ENCODE data around the gene HNRNPAB. TPM values are rescaled to one million over a fixed set of nuclear protein-coding genes. Genes with fewer than 3 reads are reported as not detected.

The HNRNPAB gene
- total RNA-seq, 1 experiment from 2014 or later, result 364 TPM

DNA sequence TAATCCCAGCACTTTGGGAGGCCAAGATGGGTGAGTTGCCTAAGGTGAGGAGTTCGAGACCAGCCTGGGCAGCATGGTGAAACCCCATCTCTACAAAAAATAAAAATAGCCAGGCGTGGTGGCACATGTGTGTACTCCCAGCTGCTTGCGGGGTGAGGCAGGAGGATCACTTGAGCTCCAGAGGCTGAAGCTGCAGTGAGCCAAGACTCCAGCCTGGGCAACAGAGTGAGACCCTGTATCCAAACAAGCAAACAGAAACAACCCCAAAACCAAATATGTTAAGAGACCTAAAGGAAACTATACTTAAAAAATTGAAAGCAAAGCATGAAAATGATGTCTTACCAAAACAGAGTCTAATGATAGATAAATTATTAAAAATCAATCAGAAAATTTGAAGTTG lies 12.4 kb downstream of the HNRNPAB start:
- no peaks in the 10 kb centered on the region for H3K27me3 Mint-ChIP-seq (ENCODE audit: insufficient read depth, unreplicated experiment)
- peaks cover 10% of the 10 kb centered on the region for H3K4me1 Mint-ChIP-seq (ENCODE audit: insufficient read depth, unreplicated experiment)
- TF ChIP-seq, protein P1, sequence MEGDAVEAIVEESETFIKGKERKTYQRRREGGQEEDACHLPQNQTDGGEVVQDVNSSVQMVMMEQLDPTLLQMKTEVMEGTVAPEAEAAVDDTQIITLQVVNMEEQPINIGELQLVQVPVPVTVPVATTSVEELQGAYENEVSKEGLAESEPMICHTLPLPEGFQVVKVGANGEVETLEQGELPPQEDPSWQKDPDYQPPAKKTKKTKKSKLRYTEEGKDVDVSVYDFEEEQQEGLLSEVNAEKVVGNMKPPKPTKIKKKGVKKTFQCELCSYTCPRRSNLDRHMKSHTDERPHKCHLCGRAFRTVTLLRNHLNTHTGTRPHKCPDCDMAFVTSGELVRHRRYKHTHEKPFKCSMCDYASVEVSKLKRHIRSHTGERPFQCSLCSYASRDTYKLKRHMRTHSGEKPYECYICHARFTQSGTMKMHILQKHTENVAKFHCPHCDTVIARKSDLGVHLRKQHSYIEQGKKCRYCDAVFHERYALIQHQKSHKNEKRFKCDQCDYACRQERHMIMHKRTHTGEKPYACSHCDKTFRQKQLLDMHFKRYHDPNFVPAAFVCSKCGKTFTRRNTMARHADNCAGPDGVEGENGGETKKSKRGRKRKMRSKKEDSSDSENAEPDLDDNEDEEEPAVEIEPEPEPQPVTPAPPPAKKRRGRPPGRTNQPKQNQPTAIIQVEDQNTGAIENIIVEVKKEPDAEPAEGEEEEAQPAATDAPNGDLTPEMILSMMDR (IDR thresholded peaks at IDR 0.05; ENCODE audit: unreplicated experiment), result no peak
- ChIA-PET CTCF (interaction anchor here (0.5 to 0.7 kb wide), 2 partner anchors 141 to 240 kb away, joined by 3 to 4 read pairs; no protein-coding TSS in a partner anchor), POLR2A (interaction anchor here (0.7 to 4.3 kb wide), 6 partner anchors 9 to 51 kb away, joined by 3 to 20 read pairs (median 8); partner anchors contain the start of genes HNRNPAB and PHYKPL)
- BruUV-seq (replicated peaks), result no TSS peak
- intact Hi-C loops (cut with micrococcal nuclease), result no loop called here
- H3K4me3 Mint-ChIP-seq (ENCODE audit: unreplicated experiment), result no peak overlapping the region
- no peaks in the 10 kb centered on the region for H3K9me3 Mint-ChIP-seq (ENCODE audit: unreplicated experiment)
- H3K27ac Mint-ChIP-seq (ENCODE audit: low read depth, unreplicated experiment), result no peak overlapping the region
- no peak for DNase-seq (ENCODE audit: unreplicated experiment)
- H3K36me3 Mint-ChIP-seq (ENCODE audit: insufficient read depth, unreplicated experiment), result peaks cover 81% of the 10 kb centered on the region

DNA sequence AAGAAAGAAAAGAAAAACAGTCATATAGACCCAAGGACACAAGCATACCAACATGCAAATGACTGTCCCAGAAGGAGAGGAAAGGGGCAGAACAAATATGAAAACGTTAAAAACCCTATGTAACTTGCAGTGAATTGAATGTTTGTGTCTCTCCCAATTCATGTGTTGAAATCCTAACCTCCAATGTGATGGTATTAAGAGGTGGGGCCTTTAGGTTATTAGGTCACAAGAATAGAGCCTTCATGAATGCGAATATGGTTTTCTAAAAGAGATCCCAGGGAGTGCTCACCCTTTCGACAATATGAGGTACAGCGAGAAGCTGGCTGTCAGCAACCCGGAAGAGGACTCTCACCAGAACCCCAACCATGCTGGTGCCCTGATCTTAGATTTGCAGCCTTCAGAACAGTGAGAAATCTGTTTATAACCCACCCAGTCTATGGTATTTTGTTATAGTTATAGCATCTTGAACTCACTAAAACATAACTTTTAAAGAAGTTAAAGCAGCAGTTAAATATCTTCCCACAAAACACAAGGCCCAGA lies 14.0 kb downstream of the HNRNPAB start:
- no peak for DNase-seq (ENCODE audit: unreplicated experiment)
- BruUV-seq (replicated peaks), result no TSS peak
- H3K4me1 Mint-ChIP-seq (ENCODE audit: insufficient read depth, unreplicated experiment), result peaks cover 11% of the 10 kb centered on the region
- no peak overlapping the region for H3K4me3 Mint-ChIP-seq (ENCODE audit: unreplicated experiment)
- no peak overlapping the region for H3K27ac Mint-ChIP-seq (ENCODE audit: low read depth, unreplicated experiment)
- ChIA-PET CTCF (no interaction called here), POLR2A (interaction anchor here (0.8 kb wide), 1 partner anchor 26 kb away, joined by 3 read pairs; no protein-coding TSS in a partner anchor)
- H3K27me3 Mint-ChIP-seq (ENCODE audit: insufficient read depth, unreplicated experiment), result no peaks in the 10 kb centered on the region
- TF ChIP-seq, protein P1 (IDR thresholded peaks at IDR 0.05; ENCODE audit: unreplicated experiment), result no peak
- H3K9me3 Mint-ChIP-seq (ENCODE audit: unreplicated experiment), result no peaks in the 10 kb centered on the region
- peaks cover 65% of the 10 kb centered on the region for H3K36me3 Mint-ChIP-seq (ENCODE audit: insufficient read depth, unreplicated experiment)
- intact Hi-C loops (cut with micrococcal nuclease), result no loop called here

DNA sequence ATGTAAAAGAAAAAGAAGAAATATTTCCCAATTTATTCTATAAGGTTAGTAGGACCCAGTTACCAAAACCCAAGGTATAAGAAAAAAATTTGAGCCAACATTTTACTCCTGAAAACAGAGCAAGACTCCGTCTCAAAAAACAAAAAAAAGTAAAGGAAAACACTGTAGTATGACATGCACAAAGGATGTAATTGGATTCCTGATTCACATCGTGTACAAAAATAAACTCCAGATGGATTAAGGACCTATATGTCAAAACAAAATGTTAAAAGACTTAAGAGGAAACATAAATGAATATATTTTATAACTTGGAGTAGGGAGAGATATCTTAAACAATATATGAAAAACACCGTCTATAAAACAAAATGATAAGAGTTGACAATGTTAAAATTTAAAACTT lies 14.5 kb downstream of the HNRNPAB start:
- no peak overlapping the region for H3K27ac Mint-ChIP-seq (ENCODE audit: low read depth, unreplicated experiment)
- TF ChIP-seq, protein P1 (IDR thresholded peaks at IDR 0.05; ENCODE audit: unreplicated experiment), result no peak
- no peak overlapping the region for H3K4me3 Mint-ChIP-seq (ENCODE audit: unreplicated experiment)
- BruUV-seq (replicated peaks), result no TSS peak
- H3K27me3 Mint-ChIP-seq (ENCODE audit: insufficient read depth, unreplicated experiment), result no peaks in the 10 kb centered on the region
- ChIA-PET CTCF (no interaction called here), POLR2A (no interaction called here)
- no peaks in the 10 kb centered on the region for H3K9me3 Mint-ChIP-seq (ENCODE audit: unreplicated experiment)
- H3K4me1 Mint-ChIP-seq (ENCODE audit: insufficient read depth, unreplicated experiment), result peaks cover 17% of the 10 kb centered on the region
- DNase-seq (ENCODE audit: unreplicated experiment), result no peak
- intact Hi-C loops (cut with micrococcal nuclease), result no loop called here
- H3K36me3 Mint-ChIP-seq (ENCODE audit: insufficient read depth, unreplicated experiment), result peaks cover 60% of the 10 kb centered on the region

DNA sequence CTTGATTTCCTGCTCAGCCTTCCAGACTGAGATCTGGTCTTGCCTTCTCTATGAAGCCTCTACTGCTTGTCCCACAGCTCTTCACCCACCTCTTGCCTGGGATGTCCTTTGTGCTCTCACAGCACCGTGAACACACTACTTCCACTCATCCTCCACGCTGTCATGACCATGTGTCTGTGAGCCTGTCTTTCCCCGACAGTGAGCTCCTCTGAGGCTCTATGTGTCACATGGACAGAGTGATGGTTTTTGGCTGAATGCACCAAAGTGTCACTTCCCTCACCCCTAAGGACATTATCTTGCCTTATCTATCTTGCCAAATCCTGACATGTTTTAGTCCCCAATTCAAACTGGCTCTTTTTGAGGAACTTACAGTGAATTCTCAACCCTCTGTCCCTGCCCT lies 16.9 kb downstream of the HNRNPAB start:
- no TSS peak for BruUV-seq (replicated peaks)
- H3K9me3 Mint-ChIP-seq (ENCODE audit: unreplicated experiment), result no peaks in the 10 kb centered on the region

More for the DNA sequence above, 16.9 kb downstream of the HNRNPAB start:
- Mint-ChIP-seq H3K27ac (ENCODE audit: low read depth, unreplicated experiment) (peak overlapping the region; percentile 8), H3K4me1 (ENCODE audit: insufficient read depth, unreplicated experiment) (peaks cover 21% of the 10 kb centered on the region), H3K36me3 (ENCODE audit: insufficient read depth, unreplicated experiment) (peaks cover 41% of the 10 kb centered on the region), H3K4me3 (ENCODE audit: unreplicated experiment) (no peak overlapping the region), H3K27me3 (ENCODE audit: insufficient read depth, unreplicated experiment) (no peaks in the 10 kb centered on the region)
- no peak for DNase-seq (ENCODE audit: unreplicated experiment)
- intact Hi-C loops (cut with micrococcal nuclease), result no loop called here
- POLR2A ChIA-PET, result interaction anchor here (0.8 to 1.8 kb wide), 4 partner anchors 8 to 17 kb away, joined by 3 to 8 read pairs (median 4); partner anchors contain the start of genes HNRNPAB and PHYKPL
- CTCF ChIA-PET, result no interaction called here
- TF ChIP-seq, protein P1 (IDR thresholded peaks at IDR 0.05; ENCODE audit: unreplicated experiment), result no peak
